Spinal cord (tissue), 10 donors: ENCODE measurements around the gene WDR53. TPM values are rescaled to one million over a fixed set of nuclear protein-coding genes. Genes with fewer than 3 reads are reported as not detected.
A peak's percentile ranks its signal among the peaks of the same experiment; 100 is the strongest.
"Not testable (repeated sequence)": the region's sequence is repeated elsewhere in the genome, so short reads cannot be mapped to it uniquely, and the experiment has no call there.

ENCODE experiments used
- DNase-seq, 6 donors: peaks; one replicate each; pipeline versions ENCODE4 v3.0.0 to v3.0.0-alpha.2; 2013 to 2015; ENCODE audit warnings: low spot score in 6 of 6, low read depth in 4 of 6
- H3K27ac ChIP-seq: one replicate; pipeline ENCODE4 v1.5.1; 2013; ENCODE audit warnings: low read depth, low read length, control low read depth
- H3K27me3 ChIP-seq: one replicate; pipeline ENCODE4 v1.6.1; 2013; ENCODE audit warnings: low read length; ENCODE audit not compliant: control insufficient read depth, insufficient read depth
- H3K36me3 ChIP-seq: one replicate; pipeline ENCODE4 v1.6.1; 2013; ENCODE audit warnings: low read length; ENCODE audit not compliant: control insufficient read depth, insufficient read depth
- H3K4me1 ChIP-seq: one replicate; pipeline ENCODE4 v1.6.1; 2013; ENCODE audit warnings: low read length; ENCODE audit not compliant: control insufficient read depth, insufficient read depth
- H3K4me3 ChIP-seq: one replicate; pipeline ENCODE4 v1.5.1; 2013; ENCODE audit warnings: low read depth, low read length, control low read depth
- H3K9me3 ChIP-seq: one replicate; pipeline ENCODE4 v1.6.1; 2013; ENCODE audit warnings: low read length; ENCODE audit not compliant: control insufficient read depth, insufficient read depth
- WGBS: methylation state at CpG from one replicate; pipeline ENCODE4 v1.1.5; 2013; ENCODE audit warnings: missing lambda C conversion rate; ENCODE audit not compliant: insufficient coverage; 5-methylcytosine and 5-hydroxymethylcytosine counted together
- polyA plus RNA-seq, 2 donors: library from polyadenylated mRNA; unstranded; fragments of 120-200 nt; gene quantifications; one replicate each; pipeline ENCODE4 v1.2.1, GENCODE V29; 2013; ENCODE audit not compliant: insufficient read length in 2 of 2
- total RNA-seq, 2 donors: library from RNA; depleted of rRNA in 1 of 2; stranded (reverse); fragments of 120-200 nt in 1 of 2; fragments of >200 nt in 1 of 2; gene quantifications; one replicate each; pipeline versions ENCODE4 v1.2.3 to v1.2.4, GENCODE V29; 2013 to 2014
- donor health status: healthy.

WDR53 gene
- total and polyA plus RNA-seq, 4 donors = 5.9 to 16.8 (median 10.7) TPM

- Histone ChIP-seq H3K27me3 (no peaks in the 10 kb centered on the region), H3K4me1 (peaks cover 4% of the 10 kb centered on the region)
- 95% methylated on average over 3 of the region's 4 CpGs for WGBS
These were observed 43.2 kb downstream of the WDR53 start for GRCh38 chr3:196525141-196525540.

GRCh38 chr3:196524527-196524926, 43.8 kb downstream of the WDR53 start:
- WGBS = 92% methylated on average over 2 of the region's 5 CpGs

More at GRCh38 chr3:196525141-196525540, 43.2 kb downstream of the WDR53 start:
- H3K4me3 ChIP-seq = no peak overlapping the region
- peaks cover 7% of the 10 kb centered on the region for H3K9me3 ChIP-seq
- no peak overlapping the region for H3K27ac ChIP-seq
- DNase-seq = no peak
- H3K36me3 ChIP-seq = no peaks in the 10 kb centered on the region

GRCh38 chr3:196523841-196524240, 44.5 kb downstream of the WDR53 start:
- no peaks in the 10 kb centered on the region for H3K36me3 ChIP-seq
- no peak overlapping the region for H3K27ac ChIP-seq
- peaks cover 18% of the 10 kb centered on the region for H3K9me3 ChIP-seq
- H3K4me3 ChIP-seq = no peak overlapping the region
- no peaks in the 10 kb centered on the region for H3K27me3 ChIP-seq
- H3K4me1 ChIP-seq = peaks cover 1% of the 10 kb centered on the region
- DNase-seq = no peak
- whole genome bisulfite sequencing = no CpG with 5 or more reads among the region's 4 CpGs

More at GRCh38 chr3:196524527-196524926, 43.8 kb downstream of the WDR53 start:
- peaks cover 4% of the 10 kb centered on the region for H3K4me1 ChIP-seq
- H3K36me3 ChIP-seq = no peaks in the 10 kb centered on the region
- no peak overlapping the region for H3K27ac ChIP-seq
- no peak for DNase-seq
- H3K27me3 ChIP-seq = no peaks in the 10 kb centered on the region
- peaks cover 11% of the 10 kb centered on the region for H3K9me3 ChIP-seq
- H3K4me3 ChIP-seq = no peak overlapping the region

- peaks cover 27% of the 10 kb centered on the region for H3K9me3 ChIP-seq
These were observed 47.1 kb downstream of the WDR53 start for GRCh38 chr3:196521291-196521690.

GRCh38 chr3:196519718-196520082, 48.7 kb downstream of the WDR53 start:
- WGBS = 71% methylated on average over 3 of the region's 5 CpGs
- Histone ChIP-seq H3K27me3 (no peaks in the 10 kb centered on the region), H3K9me3 (peaks cover 27% of the 10 kb centered on the region), H3K4me3 (no peak overlapping the region), H3K27ac (no peak overlapping the region), H3K36me3 (no peaks in the 10 kb centered on the region), H3K4me1 (no peaks in the 10 kb centered on the region)
- DNase-seq = peak in 2 of 6 donors; percentile 8 to 43

More at GRCh38 chr3:196521291-196521690, 47.1 kb downstream of the WDR53 start:
- not testable (repeated sequence) for H3K27ac ChIP-seq, H3K4me1 ChIP-seq, DNase-seq, H3K27me3 ChIP-seq, H3K4me3 ChIP-seq, H3K36me3 ChIP-seq
- WGBS = 97% methylated on average over 8 of the region's 12 CpGs

GRCh38 chr3:196518966-196519717, 49.2 kb downstream of the WDR53 start:
- no peaks in the 10 kb centered on the region for H3K4me1 ChIP-seq
- 35% methylated on average over 7 of the region's 12 CpGs for WGBS
- H3K4me3 ChIP-seq = no peak overlapping the region
- H3K27ac ChIP-seq = no peak overlapping the region
- DNase-seq = peak in 1 of 6 donors; percentile 6
- H3K9me3 ChIP-seq = peaks cover 27% of the 10 kb centered on the region
- no peaks in the 10 kb centered on the region for H3K27me3 ChIP-seq
- no peaks in the 10 kb centered on the region for H3K36me3 ChIP-seq

- H3K36me3 ChIP-seq = no peaks in the 10 kb centered on the region
- no peak overlapping the region for H3K4me3 ChIP-seq
- no peaks in the 10 kb centered on the region for H3K4me1 ChIP-seq
- no peak overlapping the region for H3K27ac ChIP-seq
- peaks cover 27% of the 10 kb centered on the region for H3K9me3 ChIP-seq
- no CpG with 5 or more reads among the region's 2 CpGs for WGBS
- no peaks in the 10 kb centered on the region for H3K27me3 ChIP-seq
- DNase-seq = peak in 2 of 6 donors; percentile 8 to 50
These were observed 50.4 kb downstream of the WDR53 start for GRCh38 chr3:196517919-196518318.

GRCh38 chr3:196517162-196517800, 51.1 kb downstream of the WDR53 start:
- H3K4me3 ChIP-seq = no peak overlapping the region
- no peaks in the 10 kb centered on the region for H3K27me3 ChIP-seq
- H3K9me3 ChIP-seq = peaks cover 26% of the 10 kb centered on the region
- no peaks in the 10 kb centered on the region for H3K4me1 ChIP-seq
- no peaks in the 10 kb centered on the region for H3K36me3 ChIP-seq
- no peak overlapping the region for H3K27ac ChIP-seq
- DNase-seq = no peak
- WGBS = no CpG with 5 or more reads among the region's 2 CpGs

- Histone ChIP-seq H3K4me3 (no peak within 1 kb of the TSS), H3K27me3 (no peaks in the 10 kb centered on the region), H3K9me3 (peaks cover 20% of the 10 kb centered on the region), H3K27ac (no peak within 1 kb of the TSS), H3K36me3 (no peaks in the 10 kb centered on the region), H3K4me1 (no peaks in the 10 kb centered on the region)
- 85% methylated on average over 4 of the region's 10 CpGs for WGBS
- no peak for DNase-seq
These were observed 53.3 kb downstream of the WDR53 start, which contains the start of gene SMCO1 for GRCh38 chr3:196514913-196515621. TSS of gene SMCO1 (minus strand) at chr3:196515346. CDS start at chr3:196515209, 137 bp downstream.
